ENCODE data around the gene MLPH.
A peak's percentile ranks its signal among the peaks of the same experiment; 100 is the strongest.

MLPH gene

GRCh38 chr2:237486819-237487448 lies at the start of gene MLPH:
TSS of gene MLPH (plus strand) at chr2:237487251. CDS start at chr2:237493427, 6,176 bp downstream.
- DNase-seq (ENCODE audit: low read depth) = no peak
- peak within 1 kb of the TSS; percentile 62 for H3K4me3 ChIP-seq (replicated peaks; ENCODE audit: low read depth, low read length)
- no peak for TF ChIP-seq CTCF (IDR thresholded peaks at IDR 0.05; ENCODE audit: low read length, missing control alignments)

GRCh38 chr2:237437566-237437965 lies 49.5 kb upstream of the MLPH start:
- DNase-seq (ENCODE audit: low read depth) = no peak
- no peak for TF ChIP-seq CTCF (IDR thresholded peaks at IDR 0.05; ENCODE audit: low read length, missing control alignments)
- no peak overlapping the region for H3K4me3 ChIP-seq (replicated peaks; ENCODE audit: low read depth, low read length)

- no peak for TF ChIP-seq CTCF (IDR thresholded peaks at IDR 0.05; ENCODE audit: low read length, missing control alignments)
- DNase-seq (ENCODE audit: low read depth) = no peak
Measured at GRCh38 chr2:237438080-237438940, 48.7 kb upstream of the MLPH start.

GRCh38 chr2:237440819-237441281 lies 46.2 kb upstream of the MLPH start:
- peak; percentile 49 for DNase-seq (ENCODE audit: low read depth)
- H3K4me3 ChIP-seq (replicated peaks; ENCODE audit: low read depth, low read length) = no peak overlapping the region
- no peak for TF ChIP-seq CTCF (IDR thresholded peaks at IDR 0.05; ENCODE audit: low read length, missing control alignments)

More at GRCh38 chr2:237438080-237438940, 48.7 kb upstream of the MLPH start:
- H3K4me3 ChIP-seq (replicated peaks; ENCODE audit: low read depth, low read length) = no peak overlapping the region

DNA sequence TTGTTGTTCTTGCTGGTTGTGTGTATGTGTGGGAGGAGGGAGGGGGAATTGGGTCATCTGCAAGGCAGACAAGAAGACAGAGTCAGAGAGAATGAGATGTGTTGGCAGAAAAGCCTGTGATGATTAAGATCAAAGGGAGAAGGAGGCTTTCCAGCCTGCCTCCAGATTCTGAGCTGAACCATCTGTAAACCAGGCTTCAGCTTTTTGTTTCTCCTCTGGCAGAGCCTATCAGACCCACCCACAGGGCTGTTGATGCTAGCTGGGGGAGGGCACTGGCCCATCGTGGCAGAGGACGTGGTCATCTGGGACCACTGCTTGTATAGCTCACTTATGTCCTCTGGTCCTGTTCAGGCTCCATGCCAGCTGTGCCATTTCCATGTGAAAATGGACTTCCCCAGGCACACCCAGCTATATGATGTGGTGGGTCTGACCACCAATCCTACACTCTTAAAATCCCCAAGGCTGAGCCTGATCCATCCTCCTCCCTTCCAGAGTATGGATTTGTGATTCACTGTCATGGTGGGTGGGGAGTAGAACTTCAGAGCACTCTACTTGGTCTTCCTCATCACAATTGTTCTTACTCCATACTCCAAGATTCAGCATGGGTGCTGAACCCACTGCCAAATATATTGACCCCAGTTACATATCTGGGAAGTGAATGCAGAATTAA lies 45.3 kb upstream of the MLPH start:
- DNase-seq (ENCODE audit: low read depth) = peak; percentile 70
- TF ChIP-seq CTCF (IDR thresholded peaks at IDR 0.05; ENCODE audit: low read length, missing control alignments) = no peak
- H3K4me3 ChIP-seq (replicated peaks; ENCODE audit: low read depth, low read length) = no peak overlapping the region

DNA sequence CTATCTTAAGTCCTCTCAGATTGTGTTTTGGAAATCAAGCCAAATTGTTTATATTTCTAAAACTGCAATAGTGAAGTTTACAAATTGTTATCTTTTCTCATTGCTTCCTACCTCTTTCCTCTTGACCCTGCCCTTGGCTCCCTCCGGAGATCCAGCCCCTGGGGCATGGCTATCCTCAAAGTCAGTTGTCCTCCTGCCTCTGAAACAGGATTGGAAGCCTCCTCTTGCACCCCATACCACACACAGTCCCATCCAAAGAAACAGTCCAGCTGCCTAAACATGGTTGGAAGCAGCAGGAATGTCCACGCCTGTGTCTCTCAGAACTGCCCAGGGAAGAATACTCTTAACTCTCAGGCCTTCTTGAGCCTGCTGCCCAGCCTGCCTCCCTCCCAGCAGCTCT lies 43.0 kb upstream of the MLPH start:
- DNase-seq (ENCODE audit: low read depth) = no peak
- TF ChIP-seq CTCF (IDR thresholded peaks at IDR 0.05; ENCODE audit: low read length, missing control alignments) = no peak

More for the DNA sequence above, 43.0 kb upstream of the MLPH start:
- no peak overlapping the region for H3K4me3 ChIP-seq (replicated peaks; ENCODE audit: low read depth, low read length)

Data from fibroblast of pulmonary artery (primary cell).